Stimulated activated CD8-positive, alpha-beta memory T cell treated with anti-CD3 and anti-CD28 coated beads, Interleukin-4, amount 100 ng/mL, for 48 hours (primary cell): Measurements from ENCODE around the gene WDR35.
"Not testable (repeated sequence)": the region's sequence is repeated elsewhere in the genome, so short reads cannot be mapped to it uniquely, and the experiment has no call there.

ENCODE experiments used
- DNase-seq: peaks from one replicate; pipeline ENCODE4 v3.0.0-alpha.2; 2020

Gene WDR35

DNA sequence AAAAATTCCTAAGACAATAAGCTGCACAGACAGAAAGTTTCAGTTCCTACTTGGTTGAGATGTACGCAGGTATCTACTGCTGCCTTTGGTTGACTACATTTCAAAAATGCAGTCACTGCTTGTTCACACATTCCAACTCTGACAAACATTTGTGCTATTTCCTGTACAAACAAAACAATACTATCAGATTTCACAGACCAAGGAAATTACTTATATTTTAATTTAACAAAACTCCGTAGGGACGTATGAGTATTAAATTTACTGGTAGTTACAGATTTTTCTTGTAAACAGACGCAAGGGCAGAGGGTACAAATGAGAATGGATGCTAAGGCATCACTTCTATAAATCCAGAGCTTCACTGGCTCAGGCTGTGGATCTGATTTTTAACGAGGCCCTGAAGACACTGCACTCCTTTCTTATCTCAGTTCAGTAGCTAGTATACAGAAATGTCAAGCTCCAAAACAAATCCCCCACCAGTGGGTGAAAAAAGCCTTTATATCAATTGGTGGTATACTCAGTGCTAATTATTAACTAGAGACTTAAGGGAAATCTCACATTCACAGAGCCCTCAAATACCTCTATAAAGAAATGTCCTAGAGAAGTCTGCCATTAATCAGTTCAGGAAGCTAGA lies 56.4 kb downstream of the WDR35 start:
- DNase-seq = no peak

DNA sequence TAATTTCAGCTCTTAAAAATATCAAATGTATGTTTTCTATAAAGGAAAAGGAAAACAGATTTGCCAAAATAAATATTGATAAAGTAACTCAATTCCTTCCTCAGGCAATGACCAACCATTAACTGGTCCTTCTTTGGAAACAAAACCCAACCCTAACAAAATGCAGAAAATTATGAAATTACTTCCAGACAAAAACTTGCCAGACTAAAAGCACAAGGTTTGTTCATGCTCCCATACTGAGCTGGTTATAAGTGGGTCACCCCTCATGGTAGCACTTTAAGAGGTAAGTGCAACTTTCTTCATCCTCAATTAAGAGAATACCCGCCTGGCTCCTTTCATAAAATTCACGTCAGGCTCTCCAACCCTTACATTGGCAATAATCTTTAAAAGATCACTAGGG lies 57.0 kb downstream of the WDR35 start:
- DNase-seq = no peak

DNA sequence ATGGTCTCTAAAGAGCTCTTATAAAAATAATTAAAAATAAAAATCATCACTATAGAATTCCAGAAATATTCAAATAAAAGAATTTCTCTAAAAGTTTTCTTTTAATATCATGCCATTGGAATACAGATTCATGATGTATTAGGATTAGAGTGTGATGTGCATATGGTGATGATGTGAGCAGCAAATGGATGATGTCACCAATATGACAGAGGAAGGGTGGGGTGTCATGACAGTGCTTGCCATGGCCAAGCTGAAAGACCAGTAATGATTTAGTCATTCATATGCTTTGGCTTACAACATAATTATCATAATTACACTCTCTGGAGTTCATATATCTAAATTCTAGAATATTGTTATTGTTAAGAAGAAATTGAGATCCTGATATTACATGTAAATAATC lies 60.7 kb downstream of the WDR35 start:
- no peak for DNase-seq

DNA sequence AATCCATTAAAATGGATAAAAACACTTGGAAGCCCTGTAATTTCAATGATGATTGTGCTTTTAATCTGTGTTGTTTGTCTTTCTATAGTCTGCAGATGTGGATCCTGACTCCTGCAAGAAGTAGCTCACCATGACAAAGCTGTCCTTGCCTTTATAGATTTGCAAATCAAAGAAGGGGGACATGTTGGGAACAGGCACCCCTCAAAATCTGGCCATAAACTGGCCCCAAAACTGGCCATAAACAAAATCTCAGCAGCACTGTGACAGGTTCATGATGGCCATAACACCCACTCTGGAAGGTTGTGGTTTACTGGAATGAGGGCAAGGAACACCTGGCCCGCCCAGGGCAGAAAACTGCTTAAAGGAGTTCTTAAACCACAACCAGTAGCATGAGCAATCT lies 62.1 kb downstream of the WDR35 start:
- not testable (repeated sequence) for DNase-seq

DNA sequence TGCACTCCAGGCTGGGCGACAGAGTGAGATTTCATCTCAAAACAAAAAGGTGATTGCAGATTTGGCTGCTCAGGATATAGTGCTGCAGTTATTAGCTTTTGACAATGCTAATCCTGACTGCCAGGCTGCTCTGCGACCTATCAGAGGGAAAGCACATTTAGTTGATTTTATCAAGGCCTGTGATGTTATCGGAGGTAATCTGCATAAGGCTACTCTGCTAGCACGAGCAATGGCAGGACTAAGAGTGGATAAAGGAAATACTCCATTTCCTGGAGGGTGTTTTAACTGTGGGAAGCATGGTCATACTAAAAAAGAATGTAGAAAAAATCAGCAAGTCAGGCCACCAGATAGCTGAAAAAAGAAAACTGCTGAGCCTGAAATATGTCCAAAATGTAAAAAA lies 65.4 kb downstream of the WDR35 start:
- DNase-seq = not testable (repeated sequence)

DNA sequence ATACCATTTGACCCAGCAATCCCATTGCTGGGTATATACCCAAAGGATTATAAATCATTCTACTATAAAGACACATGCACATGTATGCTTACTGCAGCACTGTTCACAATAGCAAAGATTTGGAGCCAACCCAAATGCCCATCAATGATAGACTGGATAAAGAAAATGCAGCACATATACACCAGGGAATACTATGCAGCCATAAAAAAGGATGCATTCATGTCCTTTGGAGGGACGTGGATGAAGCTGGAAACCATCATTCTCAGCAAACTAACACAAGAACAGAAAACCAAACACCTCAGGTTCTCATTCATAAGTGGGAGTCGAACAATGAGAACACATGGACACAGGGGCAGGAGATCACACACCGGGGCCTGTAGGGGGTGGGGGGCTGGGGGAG lies 67.7 kb downstream of the WDR35 start:
- DNase-seq = not testable (repeated sequence)

DNA sequence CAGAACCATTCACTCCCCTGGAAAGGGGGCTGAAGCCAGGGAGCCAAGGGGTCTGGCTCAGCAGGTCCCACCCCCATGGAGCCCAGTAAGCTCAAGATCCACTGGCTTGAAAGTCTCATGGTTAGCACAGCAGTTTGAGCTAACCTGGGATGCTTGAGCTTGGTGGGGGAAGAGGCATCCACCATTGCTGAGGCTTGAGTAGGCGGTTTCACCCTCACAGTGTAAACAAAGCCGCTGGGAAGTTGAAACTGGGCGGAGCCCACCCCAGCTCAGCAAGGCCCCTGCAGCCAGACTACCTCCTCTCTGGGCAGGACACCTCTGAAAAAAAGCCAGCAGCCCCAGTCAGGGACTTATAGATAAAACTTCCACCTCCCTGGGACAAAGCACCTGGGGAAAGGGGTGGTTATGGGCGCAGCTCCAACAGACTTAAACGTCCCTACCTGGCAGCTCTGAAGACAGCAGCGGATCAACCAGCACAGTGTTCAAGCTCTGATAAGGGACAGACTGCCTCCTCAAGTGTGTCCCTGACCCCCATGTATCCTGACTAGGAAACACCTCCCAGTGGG lies 73.4 kb downstream of the WDR35 start:
- DNase-seq = no peak

DNA sequence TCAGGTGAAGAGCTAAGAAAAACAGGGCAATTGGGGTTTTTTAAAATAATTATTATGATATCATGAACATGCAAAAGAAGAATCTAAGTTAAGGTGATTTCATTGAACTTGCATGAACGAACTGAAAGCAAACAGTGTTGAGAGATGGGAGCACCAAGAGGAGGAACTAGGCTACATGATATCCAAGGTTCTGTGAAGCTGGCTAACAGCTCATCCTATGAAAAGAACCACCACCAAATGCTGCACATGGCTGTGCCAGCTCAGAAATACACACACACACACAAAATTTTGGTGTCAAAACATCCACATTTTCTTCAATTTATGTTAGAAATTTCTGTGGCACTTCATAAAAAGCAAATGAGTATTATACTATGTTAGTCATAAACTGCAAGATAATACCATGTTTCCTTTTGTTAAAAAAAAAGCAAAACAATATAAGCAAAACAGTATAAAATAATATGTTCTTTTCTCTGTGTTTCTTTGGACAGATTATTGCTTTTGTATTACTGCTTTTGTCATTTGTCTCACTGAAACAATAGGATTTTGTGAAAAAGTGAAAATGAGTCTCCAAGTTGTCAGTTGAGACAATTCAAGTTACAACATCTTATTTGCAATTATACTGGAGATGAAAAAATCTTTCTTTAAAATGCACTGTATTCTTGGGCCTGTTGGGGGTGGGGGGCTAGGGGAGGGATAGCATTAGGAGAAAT lies 75.5 kb downstream of the WDR35 start:
- DNase-seq = no peak

DNA sequence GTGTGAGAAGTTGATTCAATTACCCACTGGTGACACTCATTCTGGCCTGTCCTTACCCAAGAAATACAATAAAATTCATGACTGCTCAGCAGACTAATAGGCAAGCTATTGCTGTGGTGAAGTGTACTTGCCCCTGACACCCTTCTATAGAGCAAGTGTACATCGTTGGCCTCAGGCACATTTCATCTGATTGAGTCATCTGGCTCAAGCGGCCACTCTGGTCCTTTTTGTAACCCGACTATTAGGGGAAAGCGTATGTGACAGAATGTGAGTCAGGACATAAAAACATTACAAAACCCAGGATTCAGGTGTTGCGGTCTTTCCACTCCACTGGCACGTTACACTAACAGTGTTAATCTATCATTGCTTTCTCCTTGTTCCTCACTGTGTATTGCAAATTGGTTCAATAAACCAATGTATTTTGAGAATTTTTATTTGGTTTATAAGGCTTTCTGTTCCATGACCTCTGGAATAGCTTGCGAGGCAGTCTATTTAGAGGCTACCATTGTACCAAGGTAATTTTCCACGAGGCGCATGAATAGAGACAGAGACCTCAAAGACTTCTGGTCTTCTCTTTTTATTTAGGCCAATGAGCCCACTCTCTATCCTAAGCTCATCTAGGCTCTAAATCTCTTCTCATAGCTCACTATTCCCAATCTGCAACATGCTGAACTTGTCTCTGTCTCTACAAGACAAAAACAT lies 77.9 kb downstream of the WDR35 start:
- no peak for DNase-seq

DNA sequence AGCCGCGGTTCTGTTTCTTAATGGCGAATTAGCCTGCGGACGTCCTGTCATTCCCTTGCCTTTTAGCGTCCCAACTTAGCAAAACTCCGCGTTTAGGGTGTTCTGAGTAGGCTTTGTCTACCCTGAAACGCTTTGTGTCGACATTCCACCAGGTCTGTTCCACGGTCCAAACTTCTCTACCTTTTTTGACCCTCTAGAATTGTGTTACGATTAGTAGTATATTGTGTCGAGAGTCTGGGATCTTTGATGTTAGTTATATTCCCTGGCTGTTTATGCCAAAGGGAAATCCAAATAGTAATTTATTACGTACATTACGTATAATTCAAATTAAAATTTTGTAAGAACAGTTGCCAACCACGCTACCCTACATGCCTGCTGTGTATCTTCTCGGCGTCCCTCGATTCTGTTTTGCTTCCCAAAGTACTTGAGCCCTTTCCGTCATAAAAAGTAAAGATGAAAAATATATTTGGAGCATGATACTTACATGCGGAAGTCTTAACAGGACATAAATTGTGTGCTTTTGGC lies 87.6 kb downstream of the WDR35 start:
- no peak for DNase-seq

DNA sequence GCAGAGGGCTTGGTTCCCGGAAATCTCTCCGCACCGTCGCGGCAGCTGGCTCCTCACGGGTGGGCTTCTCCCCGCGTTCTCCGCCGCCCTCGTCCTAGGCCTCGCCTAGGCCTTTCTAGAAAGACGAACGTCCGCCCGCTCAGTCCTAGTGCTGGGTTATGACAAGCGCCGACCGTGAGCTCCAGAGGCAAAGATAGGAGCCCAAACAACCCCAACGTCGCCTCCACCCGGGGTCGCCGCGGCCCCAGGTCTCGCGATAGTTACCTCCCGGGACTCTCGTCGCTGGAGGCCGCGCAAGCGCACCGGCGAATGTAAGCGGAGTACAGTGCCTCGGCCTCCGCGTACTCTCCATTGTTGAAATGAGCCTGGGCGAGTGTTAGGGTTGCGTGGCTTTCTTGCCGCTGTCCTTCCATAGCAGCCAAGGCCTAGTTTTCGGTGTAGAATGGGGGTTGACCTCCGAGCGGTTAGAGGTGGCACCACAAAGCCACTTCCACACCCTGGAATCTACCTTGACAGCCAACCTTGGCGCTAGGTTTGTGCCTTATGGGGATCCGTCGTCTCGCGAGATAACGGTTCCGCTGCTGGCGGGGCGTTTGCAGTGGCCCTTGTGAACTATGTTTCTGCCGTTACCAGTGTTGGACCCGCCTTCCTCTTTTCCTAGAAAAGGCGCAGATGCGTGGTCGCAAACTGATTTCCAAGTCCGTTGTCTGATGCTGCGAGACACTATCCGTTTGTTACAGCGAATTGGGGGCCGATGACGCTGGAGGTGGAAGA lies 88.3 kb downstream of the WDR35 start, which contains the start of gene TTC32:
Gene TTC32, minus strand, starts transcription at position 542 of the 774 bp plus-strand sequence. Its CDS starts 129 bp downstream, at position 413.
- peak; percentile 93 for DNase-seq

DNA sequence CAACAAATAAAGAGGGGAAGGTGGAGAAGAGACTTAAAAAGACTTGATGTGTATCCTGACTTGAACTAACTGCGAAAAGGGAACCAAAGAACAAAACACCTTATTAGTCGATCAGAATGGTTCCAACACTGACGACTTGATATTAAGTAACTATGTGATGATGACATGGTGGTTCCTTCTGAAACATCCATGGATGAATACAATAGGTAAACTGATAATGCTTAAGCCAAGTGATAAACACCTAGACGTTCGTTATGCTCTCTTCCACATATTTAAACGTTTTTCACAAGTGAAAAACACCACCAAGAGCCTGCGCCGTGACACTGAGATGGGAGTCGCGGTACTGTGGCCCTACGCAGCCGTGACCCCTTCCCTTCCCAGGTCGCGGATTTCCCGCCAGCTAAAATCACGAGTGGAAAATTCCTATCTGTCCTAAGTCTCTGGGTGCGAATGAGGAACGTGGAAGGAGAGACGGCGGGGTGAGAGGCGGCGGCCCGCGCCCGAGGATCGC lies 88.9 kb downstream of the WDR35 start:
- DNase-seq = no peak

DNA sequence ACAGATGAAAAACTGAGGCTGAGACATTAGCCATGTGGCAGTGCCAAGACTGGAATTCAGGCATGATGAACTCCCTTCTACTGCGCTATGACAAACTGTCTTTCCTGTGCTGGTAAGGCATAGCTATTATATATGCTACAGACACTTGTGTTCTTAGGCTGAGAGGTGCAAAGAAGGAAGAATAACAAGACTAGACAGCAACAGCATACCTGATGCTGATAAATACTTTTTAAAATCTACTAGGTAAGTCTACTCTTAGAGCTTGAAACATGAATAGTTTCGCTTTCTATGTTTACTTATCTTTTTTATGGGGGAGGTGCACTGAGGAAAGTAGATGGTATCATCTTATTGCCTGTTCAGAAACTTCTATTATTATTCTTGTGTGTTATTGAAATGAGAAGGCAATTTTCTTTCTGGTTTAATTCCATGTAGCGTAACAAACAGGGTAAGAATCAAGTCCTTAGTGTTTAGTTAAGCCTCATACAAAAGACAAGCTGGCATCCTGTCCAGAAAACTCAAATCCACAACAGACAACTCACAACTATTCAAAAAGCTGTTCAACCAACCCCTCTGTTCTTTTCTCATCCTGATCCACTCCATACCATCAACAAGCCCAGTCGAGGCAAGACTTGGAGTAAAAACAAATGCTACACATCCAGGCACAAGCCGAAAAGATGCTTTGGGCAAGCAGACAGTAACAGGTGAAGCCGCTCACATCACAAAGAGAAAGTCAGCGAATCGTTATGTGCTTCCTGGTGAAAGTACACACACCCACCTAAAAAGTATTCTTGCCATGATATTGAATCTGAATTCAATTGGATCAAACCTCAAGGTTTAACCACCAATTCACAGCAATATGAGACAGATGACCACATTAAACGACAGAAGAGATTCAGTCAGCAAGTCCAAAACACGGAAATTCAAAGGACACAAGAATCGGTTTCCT lies 89.6 kb downstream of the WDR35 start:
- no peak for DNase-seq

DNA sequence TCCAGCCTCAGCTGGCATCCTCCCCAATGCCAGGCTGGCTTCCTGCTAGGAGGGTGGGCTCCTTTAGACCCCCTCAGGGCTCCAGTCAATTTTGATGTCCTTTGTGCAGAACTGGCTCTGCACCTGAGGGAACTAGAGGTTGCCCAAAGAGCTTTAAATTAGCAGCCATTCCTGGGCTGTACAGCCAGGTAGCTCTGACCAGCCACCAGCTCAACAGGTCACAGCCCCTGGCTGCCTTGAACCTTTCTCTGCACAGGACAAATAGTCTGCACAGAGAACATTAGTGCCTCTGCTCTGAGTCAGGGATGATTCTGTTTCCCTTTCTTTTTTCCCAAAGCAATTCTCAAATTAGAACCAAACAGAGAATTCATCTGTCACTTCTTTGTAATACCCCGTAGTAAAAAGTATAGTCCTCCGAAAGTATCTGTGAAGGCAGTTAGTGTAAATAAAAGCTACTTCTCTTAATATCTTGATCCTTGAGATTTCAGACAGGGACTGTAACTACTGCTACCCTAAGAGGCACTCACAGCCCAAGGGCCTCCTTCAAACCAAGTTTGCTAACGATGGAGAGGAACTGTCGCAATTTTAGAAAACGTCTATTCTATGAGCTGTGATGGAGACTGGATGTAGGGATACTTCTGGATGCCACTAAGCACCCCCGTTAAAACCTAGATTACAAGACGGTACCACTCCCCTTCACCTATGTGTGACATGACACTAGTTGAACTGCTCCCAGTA lies 91.1 kb downstream of the WDR35 start:
- no peak for DNase-seq

DNA sequence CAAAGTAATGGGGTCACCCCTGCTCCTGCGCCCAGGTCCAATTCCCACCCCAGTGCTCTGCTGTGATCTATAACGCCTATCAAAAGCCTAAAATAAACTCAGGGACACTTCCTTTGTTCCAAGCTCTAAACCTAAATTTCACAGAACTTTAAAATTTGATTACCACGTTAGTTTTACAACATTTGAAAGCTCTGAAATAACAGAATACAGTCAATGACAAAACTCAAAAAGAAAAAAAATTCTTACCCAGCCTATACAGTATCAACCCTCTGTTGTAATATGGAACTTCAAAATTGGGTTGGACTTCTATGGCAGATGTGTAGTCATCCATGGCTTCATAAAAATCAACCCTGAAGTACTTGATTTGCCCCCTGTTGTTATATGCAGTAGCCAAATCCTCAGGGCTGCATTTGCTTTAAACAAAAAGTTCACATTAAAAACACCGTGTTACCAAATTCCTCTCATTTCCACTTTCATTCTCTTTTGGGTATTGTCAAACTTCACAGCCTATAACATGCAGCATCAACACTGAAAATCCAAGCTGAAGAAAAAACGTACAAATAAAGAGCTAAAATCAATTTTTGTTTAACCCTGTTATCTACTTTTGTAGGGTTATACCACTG lies 92.2 kb downstream of the WDR35 start:
- DNase-seq = no peak

DNA sequence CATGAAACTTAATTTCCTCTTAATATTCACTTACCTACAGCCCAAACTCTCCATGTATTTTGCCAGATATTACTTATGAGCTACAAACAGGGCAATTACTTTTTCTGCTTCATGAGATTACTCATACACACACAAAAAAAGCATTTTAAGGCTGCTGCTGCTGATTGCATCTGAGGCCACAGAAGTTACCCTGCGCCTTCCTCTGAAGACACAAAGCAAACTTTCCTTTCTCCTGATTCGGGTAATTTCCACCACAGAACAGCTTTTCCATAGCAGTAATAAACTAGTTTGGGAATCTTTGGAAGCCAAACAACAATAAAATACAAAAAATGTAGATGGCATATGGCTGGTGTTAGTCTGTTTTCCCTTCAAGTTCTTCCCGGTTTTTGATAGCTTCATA lies 94.4 kb downstream of the WDR35 start:
- DNase-seq = no peak

DNA sequence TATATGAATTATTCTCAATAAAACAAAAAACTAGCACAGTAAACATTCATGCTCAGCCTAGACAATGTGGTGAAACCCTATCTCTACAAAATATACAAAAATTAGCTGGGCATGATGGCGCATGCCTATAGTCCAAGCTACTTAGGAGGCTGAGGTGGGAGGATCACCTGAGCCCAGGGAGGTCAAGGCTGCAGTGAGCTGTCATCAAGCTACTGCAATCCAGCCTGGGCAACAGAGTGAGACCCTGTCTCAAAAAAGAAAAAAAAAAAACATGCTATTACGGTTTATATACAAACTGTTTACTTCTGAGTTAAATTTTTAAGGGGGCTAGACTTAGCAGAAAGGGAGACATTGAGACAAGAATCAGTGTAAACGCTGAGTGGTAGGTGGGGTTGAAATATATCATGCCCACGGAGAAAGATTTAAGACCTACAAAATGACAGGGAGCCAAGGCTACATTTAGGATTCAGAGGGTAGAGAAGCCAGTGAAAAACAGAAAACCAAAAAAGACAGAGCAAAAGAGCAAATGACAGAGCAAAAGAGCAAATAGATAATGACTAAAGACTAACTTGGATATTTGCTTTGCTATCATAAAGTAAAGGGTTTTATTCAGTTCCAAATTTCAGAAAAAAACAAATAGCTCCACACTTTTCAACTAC lies 95.6 kb downstream of the WDR35 start:
- DNase-seq = no peak

DNA sequence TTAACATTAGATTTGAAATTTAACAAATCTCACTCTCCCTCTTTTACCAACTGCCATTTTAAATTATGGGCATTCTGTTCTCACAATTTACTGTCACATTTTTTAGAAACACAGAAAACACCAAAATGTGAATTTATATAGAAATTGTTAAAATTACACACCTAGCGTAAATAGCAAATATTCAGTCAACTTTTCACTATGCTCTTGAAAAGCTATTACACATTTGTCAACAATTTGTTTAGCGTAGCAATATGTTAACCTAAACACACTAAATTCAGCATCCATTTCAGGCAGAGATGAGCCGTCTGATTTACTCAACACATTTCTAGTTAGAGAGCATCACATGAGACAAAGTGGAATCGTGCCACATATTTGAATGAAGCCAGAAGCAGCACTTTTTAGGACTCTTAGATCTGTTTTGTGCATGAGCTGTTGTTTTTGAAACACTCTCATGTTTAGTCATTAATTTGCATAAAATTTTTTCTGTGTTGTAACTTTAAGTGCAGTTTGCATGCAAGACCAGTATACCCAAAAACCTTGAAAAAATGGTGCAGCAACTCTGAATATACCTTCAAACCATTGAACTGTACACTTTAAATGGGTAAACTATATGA lies 96.3 kb downstream of the WDR35 start:
- no peak for DNase-seq

DNA sequence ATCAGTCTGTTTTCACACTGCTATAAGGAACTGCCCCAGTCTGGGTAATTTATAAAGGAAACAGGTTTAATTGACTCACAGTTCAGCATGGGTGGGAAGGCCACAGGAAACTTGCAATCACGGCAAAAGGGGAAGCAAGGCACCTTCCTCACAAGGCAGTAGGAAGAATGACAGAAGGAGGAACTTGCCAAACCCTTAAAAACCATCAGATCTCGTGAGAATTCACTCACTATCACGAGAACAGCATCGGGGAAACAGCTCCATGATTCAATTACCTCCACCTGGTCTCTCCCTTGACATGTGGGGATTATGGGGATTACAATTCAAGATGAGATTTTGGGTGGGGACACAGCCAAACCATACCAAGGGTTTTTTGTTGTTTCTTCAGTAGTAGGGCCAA lies 97.9 kb downstream of the WDR35 start:
- DNase-seq = not testable (repeated sequence)
